Endothelial cell of umbilical vein (primary cell): Measurements from ENCODE around the gene COL9A3. TPM values are rescaled to one million over a fixed set of nuclear protein-coding genes. Genes with fewer than 3 reads are reported as not detected.
A peak's percentile ranks its signal among the peaks of the same experiment; 100 is the strongest.

ENCODE experiments used
- BruUV-seq: library from RNA; stranded (reverse); fragments of 400-500 nt; replicated peaks from 2 replicates; lab custom pipeline; 2021; lab: Mats Ljungman, UMichigan
- CTCF ChIA-PET: fragments of 300-600, 350-600 bp; sonication (Branson Sonifier 250); formaldehyde crosslinking; loops from one replicate; lab custom pipeline; 2021; ENCODE audit warnings: antibody characterized with exemption, inconsistent platforms; lab: Charles Lee
- POLR2A ChIA-PET: fragments of 300-600, 350-600 bp; sonication (Branson Sonifier 250); formaldehyde crosslinking; loops from one replicate; lab custom pipeline; 2021; ENCODE audit warnings: antibody characterized with exemption, inconsistent platforms; lab: Charles Lee
- DNase-seq: peaks from one replicate; pipeline ENCODE4 v3.0.0-alpha.2; 2011; ENCODE audit warnings: low read depth, low spot score
- FAIRE-seq: peaks from 2 replicates; lab custom pipeline; 2011; peaks lifted over from hg19 to GRCh38; lab: Jason Lieb, UNC
- H2AFZ ChIP-seq: 2 replicates; pipeline ENCODE4 v1.6.0; 2012; ENCODE audit warnings: low read depth, low read length, control low read depth, inconsistent platforms
- H3K27ac ChIP-seq: 2 replicates; pipeline ENCODE4 v1.5.1; 2011; ENCODE audit warnings: low read depth, mild to moderate bottlenecking, control low read depth, low read length, moderate library complexity; ENCODE audit not compliant: insufficient read depth
- H3K27me3 ChIP-seq, 2 experiments: 2 replicates each; pipeline versions ENCODE4 v1.6.0 to v1.6.1; 2011; ENCODE audit warnings: low read length in 2 of 2, mixed read lengths in 1 of 2; ENCODE audit not compliant: control insufficient read depth in 2 of 2, insufficient read depth in 2 of 2
- H3K36me3 ChIP-seq, 2 experiments: 2 replicates in 1 of 2; 3 replicates in 1 of 2; pipeline ENCODE4 v1.5.1; 2011; ENCODE audit warnings: low read length in 2 of 2, mild to moderate bottlenecking in 1 of 2, moderate library complexity in 1 of 2; ENCODE audit not compliant: control insufficient read depth in 2 of 2, insufficient read depth in 2 of 2; ENCODE audit errors: extremely low read depth in 1 of 2
- H3K4me1 ChIP-seq: 3 replicates; pipeline ENCODE4 v1.5.1; 2011; ENCODE audit warnings: mild to moderate bottlenecking, low read length; ENCODE audit not compliant: control insufficient read depth, insufficient read depth; ENCODE audit errors: extremely low read depth
- H3K4me2 ChIP-seq: 2 replicates; pipeline ENCODE4 v1.6.1; 2011; ENCODE audit warnings: low read length, control low read depth, mixed read lengths; ENCODE audit not compliant: insufficient read depth
- H3K4me3 ChIP-seq, 3 experiments: fragments of 200-600 bp in 1 of 3; sonication (generic), shearing (Covaris generic) in 1 of 3; replicated peaks in 1 of 3; 2 replicates each; pipeline ENCODE4 v1.5.1; 2011 to 2016; ENCODE audit warnings: control low read depth in 3 of 3, low read length in 3 of 3, mild to moderate bottlenecking in 2 of 3, inconsistent platforms in 1 of 3, low read depth in 1 of 3, moderate library complexity in 1 of 3; ENCODE audit not compliant: insufficient read depth in 1 of 3
- H3K79me2 ChIP-seq: 2 replicates; pipeline ENCODE4 v1.6.0; 2012; ENCODE audit warnings: low read length, inconsistent platforms; ENCODE audit not compliant: control insufficient read depth, insufficient read depth
- H3K9ac ChIP-seq: replicated peaks from 2 replicates; pipeline ENCODE3; 2011; ENCODE audit warnings: low read length, control low read depth; ENCODE audit not compliant: insufficient read depth; ENCODE audit errors: extremely low read depth
- H3K9me1 ChIP-seq: replicated peaks from 3 replicates; pipeline ENCODE4 v1.6.0; 2011; ENCODE audit warnings: mild to moderate bottlenecking, low read length; ENCODE audit not compliant: control insufficient read depth, insufficient read depth; ENCODE audit errors: extremely low read depth
- H3K9me3 ChIP-seq: replicated peaks from 2 replicates; pipeline ENCODE4 v1.5.1; 2012; ENCODE audit warnings: low read length, inconsistent platforms; ENCODE audit not compliant: control insufficient read depth, insufficient read depth
- H4K20me1 ChIP-seq: replicated peaks from 2 replicates; pipeline ENCODE3; 2011; ENCODE audit warnings: mild to moderate bottlenecking, low read length; ENCODE audit not compliant: control insufficient read depth, insufficient read depth; ENCODE audit errors: extremely low read depth
- POLR2A ChIP-seq: IDR thresholded peaks from 2 replicates; pipeline ENCODE4 v1.6.1; 2012; ENCODE audit warnings: low read depth, mild to moderate bottlenecking, control low read depth, low read length
- POLR2AphosphoS5 ChIP-seq: IDR thresholded peaks from 2 replicates; pipeline ENCODE4 v1.6.1; 2012; ENCODE audit warnings: low read depth, mild to moderate bottlenecking, control low read depth, low read length, moderate library complexity; ENCODE audit not compliant: insufficient read depth
- dilution Hi-C: fragments of 300-500 bp; cut with MboI; formaldehyde crosslinking; loops from one replicate; pipeline ENCODE4 v1.15.0; 2019; ENCODE audit warnings: low sequenced_read_pairs; ENCODE audit not compliant: extremely low pct_ligation_motif_present
- intact Hi-C: fragments of 100-400 bp; cut with micrococcal nuclease; formaldehyde crosslinking; loops from one replicate; pipeline ENCODE4 v1.10.0; 2022
- polyA plus RNA-seq, 4 experiments: library from polyadenylated mRNA; depleted of rRNA in 3 of 4; stranded (reverse) in 3 of 4; unstranded in 1 of 4; fragments of >200 nt; gene quantifications; 2 replicates each; pipeline versions ENCODE4 v1.2.1 to v1.2.3, GENCODE V29; 2011 to 2012; ENCODE audit warnings: missing spikeins in 1 of 4
- total RNA-seq: library from RNA; stranded (reverse); gene quantifications from 2 replicates; pipeline ENCODE4 v1.2.3, GENCODE V29; 2021
- TF ChIP-seq, protein P1 (sequence below), 2 donors: IDR thresholded peaks; 1 replicate in 1 of 2; 2 replicates in 1 of 2; pipeline ENCODE4 v1.5.1; 2011; ENCODE audit warnings: low read length in 2 of 2, mild to moderate bottlenecking in 2 of 2, moderate library complexity in 2 of 2, control low read depth in 1 of 2, inconsistent platforms in 1 of 2, low read depth in 1 of 2; ENCODE audit not compliant: insufficient read depth in 1 of 2; ENCODE audit errors: extremely low read depth in 1 of 2

COL9A3 gene
- total and polyA plus RNA-seq, 2 donors (not counting 3 experiments of a cell fraction or from before 2014, with no cell fraction given) = 0.46 to 0.60 TPM

DNA sequence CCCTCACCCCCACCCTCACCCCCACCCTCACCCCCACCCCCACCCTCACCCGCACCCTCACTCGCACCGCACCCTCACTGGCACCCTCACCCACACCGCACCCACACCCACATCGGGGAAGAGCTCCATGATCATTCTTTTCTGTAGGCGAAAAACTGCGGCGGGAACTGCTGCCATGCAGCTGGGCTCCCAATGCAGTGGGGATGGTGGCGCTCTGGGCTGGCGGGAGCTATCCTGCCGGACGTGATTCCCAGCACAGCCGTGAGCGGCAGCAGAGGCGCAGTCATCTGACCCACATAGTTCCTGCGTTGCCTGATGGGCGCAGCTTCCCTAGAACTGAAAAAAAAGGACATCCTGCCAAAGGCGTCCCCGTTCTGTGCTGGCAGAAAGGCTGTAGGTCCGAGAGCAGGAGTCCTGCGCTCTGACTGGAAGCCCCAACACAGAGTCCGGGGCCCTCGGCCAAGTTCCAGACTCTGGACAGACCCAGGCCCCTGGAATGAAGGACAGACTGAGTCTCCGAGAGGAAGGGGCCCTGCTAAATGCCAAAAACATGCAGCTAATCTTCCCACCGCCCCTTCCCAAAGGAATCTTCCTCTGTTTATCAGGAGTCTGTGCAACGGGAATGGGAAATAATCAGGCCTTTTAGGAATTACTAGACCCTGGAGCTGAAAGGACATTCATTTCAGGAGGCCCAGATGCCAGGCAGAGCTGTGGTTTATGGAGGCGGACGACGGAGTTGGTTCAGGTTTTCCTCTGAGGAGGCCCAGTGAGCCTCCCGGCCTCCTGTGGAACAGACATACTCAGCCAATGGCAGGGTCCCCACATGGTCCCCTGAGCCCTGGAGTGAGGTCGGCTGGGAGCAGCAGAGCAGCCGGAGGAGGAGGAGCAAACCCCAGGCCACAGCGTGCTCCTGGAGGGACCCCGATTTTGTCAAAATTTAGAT is 58.8 kb downstream of the COL9A3 start:
- Histone ChIP-seq H3K9me1 (no peaks in the 10 kb centered on the region), H3K4me3 (no peak overlapping the region), H2AFZ (peak overlapping the region; percentile 9), H4K20me1 (no peaks in the 10 kb centered on the region), H3K27me3 (peaks cover 0 to 3% of the 10 kb centered on the region in 2 experiments), H3K36me3 (peaks cover 0 to 1% of the 10 kb centered on the region in 2 experiments), H3K4me1 (peaks cover 9% of the 10 kb centered on the region), H3K9ac (no peak overlapping the region), H3K79me2 (no peaks in the 10 kb centered on the region), H3K9me3 (no peaks in the 10 kb centered on the region), H3K27ac (no peak overlapping the region), H3K4me2 (no peak overlapping the region)
- POLR2A ChIA-PET = no interaction called here
- intact Hi-C loops = no loop called here
- dilution Hi-C loops = no loop called here
- DNase-seq (peak; percentile 77), FAIRE-seq (peak; percentile 87)
- TF ChIP-seq POLR2A (no peak), POLR2AphosphoS5 (no peak)
- TF ChIP-seq, protein P1, sequence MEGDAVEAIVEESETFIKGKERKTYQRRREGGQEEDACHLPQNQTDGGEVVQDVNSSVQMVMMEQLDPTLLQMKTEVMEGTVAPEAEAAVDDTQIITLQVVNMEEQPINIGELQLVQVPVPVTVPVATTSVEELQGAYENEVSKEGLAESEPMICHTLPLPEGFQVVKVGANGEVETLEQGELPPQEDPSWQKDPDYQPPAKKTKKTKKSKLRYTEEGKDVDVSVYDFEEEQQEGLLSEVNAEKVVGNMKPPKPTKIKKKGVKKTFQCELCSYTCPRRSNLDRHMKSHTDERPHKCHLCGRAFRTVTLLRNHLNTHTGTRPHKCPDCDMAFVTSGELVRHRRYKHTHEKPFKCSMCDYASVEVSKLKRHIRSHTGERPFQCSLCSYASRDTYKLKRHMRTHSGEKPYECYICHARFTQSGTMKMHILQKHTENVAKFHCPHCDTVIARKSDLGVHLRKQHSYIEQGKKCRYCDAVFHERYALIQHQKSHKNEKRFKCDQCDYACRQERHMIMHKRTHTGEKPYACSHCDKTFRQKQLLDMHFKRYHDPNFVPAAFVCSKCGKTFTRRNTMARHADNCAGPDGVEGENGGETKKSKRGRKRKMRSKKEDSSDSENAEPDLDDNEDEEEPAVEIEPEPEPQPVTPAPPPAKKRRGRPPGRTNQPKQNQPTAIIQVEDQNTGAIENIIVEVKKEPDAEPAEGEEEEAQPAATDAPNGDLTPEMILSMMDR (IDR thresholded peaks at IDR 0.05; ENCODE audit: extremely low read depth in 1 of 2, insufficient read depth in 1 of 2, low read depth in 1 of 2, low read length in 2 of 2) = peak; percentile 23 to 62
- CTCF ChIA-PET = interaction anchor here (0.7 to 4.9 kb wide), 22 partner anchors 8 to 348 kb away, joined by 3 to 38 read pairs (median 4); partner anchors contain the start of genes COL9A3, GID8 and TCFL5
- BruUV-seq = no TSS peak
